Ishikawa (cell line): ENCODE data around the gene MAP3K2.

Experiments
- CEBPB ChIP-seq: IDR thresholded peaks from 2 replicates; pipeline ENCODE4 v1.6.1; 2012
- CREB1 ChIP-seq: IDR thresholded peaks from 2 replicates; pipeline ENCODE4 v1.6.1; 2012; ENCODE audit warnings: low read depth
- EGR1 ChIP-seq: IDR thresholded peaks from 2 replicates; pipeline ENCODE4 v1.6.1; 2012
- EP300 ChIP-seq: IDR thresholded peaks from 2 replicates; pipeline ENCODE4 v1.6.1; 2012; ENCODE audit warnings: borderline replicate concordance
- FOXM1 ChIP-seq: IDR thresholded peaks from 2 replicates; pipeline ENCODE4 v1.6.1; 2012; ENCODE audit warnings: low read depth, borderline replicate concordance
- NFIC ChIP-seq: IDR thresholded peaks from 2 replicates; pipeline ENCODE4 v1.6.1; 2012
- RAD21 ChIP-seq: IDR thresholded peaks from 2 replicates; pipeline ENCODE4 v1.6.1; 2012; ENCODE audit warnings: low read depth
- TAF1 ChIP-seq: IDR thresholded peaks from 2 replicates; pipeline ENCODE4 v1.6.1; 2012; ENCODE audit warnings: low read depth, mild to moderate bottlenecking
- TCF12 ChIP-seq: IDR thresholded peaks from 2 replicates; pipeline ENCODE4 v1.6.1; 2012; ENCODE audit warnings: low read depth
- TEAD4 ChIP-seq: IDR thresholded peaks from 2 replicates; pipeline ENCODE4 v1.6.1; 2012
- YY1 ChIP-seq: IDR thresholded peaks from 2 replicates; pipeline ENCODE4 v1.6.1; 2012; ENCODE audit warnings: low read depth
- ZBTB7A ChIP-seq: IDR thresholded peaks from 2 replicates; pipeline ENCODE4 v1.6.1; 2012; ENCODE audit warnings: low read depth
- TF ChIP-seq, protein P1 (sequence below): IDR thresholded peaks from 2 replicates; pipeline ENCODE4 v1.6.1; 2012; ENCODE audit warnings: low read depth, mild to moderate bottlenecking
- TF ChIP-seq, protein P2 (sequence below): IDR thresholded peaks from 2 replicates; pipeline ENCODE4 v1.6.1; 2012
- TF ChIP-seq, protein P3 (sequence below): IDR thresholded peaks from 2 replicates; pipeline ENCODE4 v1.6.1; 2012

MAP3K2 gene

GRCh38 chr2:127428057-127428814, 40.5 kb upstream of the MAP3K2 start:
- TF ChIP-seq EP300, result no peak
- no peak for TF ChIP-seq TAF1
- TF ChIP-seq FOXM1, result no peak
- TF ChIP-seq, protein P1, sequence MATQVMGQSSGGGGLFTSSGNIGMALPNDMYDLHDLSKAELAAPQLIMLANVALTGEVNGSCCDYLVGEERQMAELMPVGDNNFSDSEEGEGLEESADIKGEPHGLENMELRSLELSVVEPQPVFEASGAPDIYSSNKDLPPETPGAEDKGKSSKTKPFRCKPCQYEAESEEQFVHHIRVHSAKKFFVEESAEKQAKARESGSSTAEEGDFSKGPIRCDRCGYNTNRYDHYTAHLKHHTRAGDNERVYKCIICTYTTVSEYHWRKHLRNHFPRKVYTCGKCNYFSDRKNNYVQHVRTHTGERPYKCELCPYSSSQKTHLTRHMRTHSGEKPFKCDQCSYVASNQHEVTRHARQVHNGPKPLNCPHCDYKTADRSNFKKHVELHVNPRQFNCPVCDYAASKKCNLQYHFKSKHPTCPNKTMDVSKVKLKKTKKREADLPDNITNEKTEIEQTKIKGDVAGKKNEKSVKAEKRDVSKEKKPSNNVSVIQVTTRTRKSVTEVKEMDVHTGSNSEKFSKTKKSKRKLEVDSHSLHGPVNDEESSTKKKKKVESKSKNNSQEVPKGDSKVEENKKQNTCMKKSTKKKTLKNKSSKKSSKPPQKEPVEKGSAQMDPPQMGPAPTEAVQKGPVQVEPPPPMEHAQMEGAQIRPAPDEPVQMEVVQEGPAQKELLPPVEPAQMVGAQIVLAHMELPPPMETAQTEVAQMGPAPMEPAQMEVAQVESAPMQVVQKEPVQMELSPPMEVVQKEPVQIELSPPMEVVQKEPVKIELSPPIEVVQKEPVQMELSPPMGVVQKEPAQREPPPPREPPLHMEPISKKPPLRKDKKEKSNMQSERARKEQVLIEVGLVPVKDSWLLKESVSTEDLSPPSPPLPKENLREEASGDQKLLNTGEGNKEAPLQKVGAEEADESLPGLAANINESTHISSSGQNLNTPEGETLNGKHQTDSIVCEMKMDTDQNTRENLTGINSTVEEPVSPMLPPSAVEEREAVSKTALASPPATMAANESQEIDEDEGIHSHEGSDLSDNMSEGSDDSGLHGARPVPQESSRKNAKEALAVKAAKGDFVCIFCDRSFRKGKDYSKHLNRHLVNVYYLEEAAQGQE, result no peak
- no peak for TF ChIP-seq ZBTB7A
- TF ChIP-seq RAD21, result no peak
- no peak for TF ChIP-seq TEAD4
- no peak for TF ChIP-seq TCF12
- no peak for TF ChIP-seq NFIC
- no peak for TF ChIP-seq EGR1
- TF ChIP-seq CREB1, result no peak
- TF ChIP-seq, protein P2, sequence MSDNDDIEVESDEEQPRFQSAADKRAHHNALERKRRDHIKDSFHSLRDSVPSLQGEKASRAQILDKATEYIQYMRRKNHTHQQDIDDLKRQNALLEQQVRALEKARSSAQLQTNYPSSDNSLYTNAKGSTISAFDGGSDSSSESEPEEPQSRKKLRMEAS, result no peak
- no peak for TF ChIP-seq CEBPB
- no peak for TF ChIP-seq YY1
- TF ChIP-seq, protein P3, sequence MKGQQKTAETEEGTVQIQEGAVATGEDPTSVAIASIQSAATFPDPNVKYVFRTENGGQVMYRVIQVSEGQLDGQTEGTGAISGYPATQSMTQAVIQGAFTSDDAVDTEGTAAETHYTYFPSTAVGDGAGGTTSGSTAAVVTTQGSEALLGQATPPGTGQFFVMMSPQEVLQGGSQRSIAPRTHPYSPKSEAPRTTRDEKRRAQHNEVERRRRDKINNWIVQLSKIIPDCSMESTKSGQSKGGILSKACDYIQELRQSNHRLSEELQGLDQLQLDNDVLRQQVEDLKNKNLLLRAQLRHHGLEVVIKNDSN, result no peak

GRCh38 chr2:127427376-127428056, 39.7 kb upstream of the MAP3K2 start:
- TF ChIP-seq CEBPB (no peak), CREB1 (no peak), TCF12 (no peak), EP300 (no peak), EGR1 (no peak), NFIC (no peak), YY1 (no peak), TAF1 (no peak), TEAD4 (no peak), RAD21 (no peak)
- TF ChIP-seq, protein P1, result no peak

DNA sequence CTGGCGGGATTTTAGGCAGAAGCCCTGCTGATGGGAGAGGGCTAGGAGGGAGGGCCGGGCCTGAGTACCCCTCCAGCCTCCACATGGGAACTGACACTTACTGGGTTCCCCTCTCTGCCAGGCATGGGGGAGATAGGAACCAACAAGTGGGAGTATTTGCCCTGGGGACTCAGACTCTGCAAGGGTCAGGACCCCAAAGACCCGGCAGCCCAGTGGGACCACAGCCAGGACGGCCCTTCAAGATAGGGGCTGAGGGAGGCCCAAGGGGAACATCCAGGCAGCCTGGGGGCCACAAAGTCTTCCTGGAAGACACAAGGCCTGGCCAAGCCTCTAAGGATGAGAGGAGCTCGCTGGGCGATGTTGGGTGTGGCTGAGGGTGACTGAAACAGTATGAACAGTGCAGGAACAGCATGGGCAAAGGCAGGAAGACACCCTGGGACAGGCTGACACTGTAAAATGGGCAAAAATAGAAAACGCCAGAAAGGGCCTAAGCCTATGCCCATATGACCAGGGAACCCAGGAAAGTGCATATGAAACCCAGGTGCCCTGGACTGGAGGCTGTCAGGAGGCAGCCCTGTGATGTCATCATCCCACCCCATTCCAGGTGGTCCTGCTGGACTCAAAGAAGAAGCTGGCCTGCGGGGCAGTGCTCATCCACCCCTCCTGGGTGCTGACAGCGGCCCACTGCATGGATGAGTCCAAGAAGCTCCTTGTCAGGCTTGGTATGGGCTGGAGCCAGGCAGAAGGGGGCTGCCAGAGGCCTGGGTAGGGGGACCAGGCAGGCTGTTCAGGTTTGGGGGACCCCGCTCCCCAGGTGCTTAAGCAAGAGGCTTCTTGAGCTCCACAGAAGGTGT, 39.0 kb upstream of the MAP3K2 start:
- TF ChIP-seq NFIC (no peak), TCF12 (no peak), RAD21 (no peak), TAF1 (no peak), CEBPB (no peak), YY1 (no peak), FOXM1 (no peak), CREB1 (no peak), ZBTB7A (no peak)
- TF ChIP-seq, protein P3, result no peak

DNA sequence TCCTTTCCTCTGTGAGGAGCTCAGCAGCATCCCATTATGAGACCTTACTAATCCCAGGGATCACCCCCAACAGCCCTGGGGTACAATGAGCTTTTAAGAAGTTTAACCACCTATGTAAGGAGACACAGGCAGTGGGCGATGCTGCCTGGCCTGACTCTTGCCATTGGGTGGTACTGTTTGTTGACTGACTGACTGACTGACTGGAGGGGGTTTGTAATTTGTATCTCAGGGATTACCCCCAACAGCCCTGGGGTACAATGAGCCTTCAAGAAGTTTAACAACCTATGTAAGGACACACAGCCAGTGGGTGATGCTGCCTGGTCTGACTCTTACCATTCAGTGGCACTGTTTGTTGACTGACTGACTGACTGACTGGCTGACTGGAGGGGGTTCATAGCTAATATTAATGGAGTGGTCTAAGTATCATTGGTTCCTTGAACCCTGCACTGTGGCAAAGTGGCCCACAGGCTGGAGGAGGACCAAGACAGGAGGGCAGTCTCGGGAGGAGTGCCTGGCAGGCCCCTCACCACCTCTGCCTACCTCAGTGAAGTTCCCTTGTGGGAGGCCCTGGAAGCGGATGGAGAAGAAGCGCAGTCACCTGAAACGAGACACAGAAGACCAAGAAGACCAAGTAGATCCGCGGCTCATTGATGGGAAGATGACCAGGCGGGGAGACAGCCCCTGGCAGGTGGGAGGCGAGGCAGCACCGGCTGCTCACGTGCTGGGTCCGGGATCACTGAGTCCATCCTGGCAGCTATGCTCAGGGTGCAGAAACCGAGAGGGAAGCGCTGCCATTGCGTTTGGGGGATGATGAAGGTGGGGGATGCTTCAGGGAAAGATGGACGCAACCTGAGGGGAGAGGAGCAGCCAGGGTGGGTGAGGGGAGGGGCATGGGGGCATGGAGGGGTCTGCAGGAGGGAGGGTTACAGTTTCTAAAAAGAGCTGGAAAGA, 38.0 kb upstream of the MAP3K2 start:
- no peak for TF ChIP-seq TAF1
